Fibroblast of gingiva (primary cell): ENCODE measurements around the gene SNX20.

ENCODE experiments used
- DNase-seq: peaks from one replicate; pipeline ENCODE4 v3.0.0-alpha.2; 2011; ENCODE audit warnings: low read depth

Gene SNX20

GRCh38 chr16:50681021-50681885, at the start of gene SNX20:
Gene SNX20, minus strand, starts transcription at chr16:50681312. Its CDS starts 3,786 bp downstream, at chr16:50677526.
- no peak for DNase-seq

GRCh38 chr16:50724306-50724705, 43.2 kb upstream of the SNX20 start:
- no peak for DNase-seq

GRCh38 chr16:50722960-50723359, 41.8 kb upstream of the SNX20 start:
- no peak for DNase-seq

- no peak for DNase-seq
These were observed 41.3 kb upstream of the SNX20 start for GRCh38 chr16:50722405-50722737.

GRCh38 chr16:50721549-50722404, 40.7 kb upstream of the SNX20 start:
- no peak for DNase-seq

GRCh38 chr16:50719401-50720337, 38.6 kb upstream of the SNX20 start:
- DNase-seq: no peak

GRCh38 chr16:50718761-50719400, 37.8 kb upstream of the SNX20 start:
- DNase-seq: no peak

- no peak for DNase-seq
These were observed 37.1 kb upstream of the SNX20 start for GRCh38 chr16:50718061-50718760.

GRCh38 chr16:50717494-50717893, 36.4 kb upstream of the SNX20 start:
- DNase-seq: no peak

- DNase-seq: no peak
These were observed 36.0 kb upstream of the SNX20 start for GRCh38 chr16:50717091-50717490.

GRCh38 chr16:50712956-50713355, 31.8 kb upstream of the SNX20 start:
- no peak for DNase-seq

GRCh38 chr16:50712560-50712898, 31.4 kb upstream of the SNX20 start:
- DNase-seq: no peak

GRCh38 chr16:50711862-50712559, 30.9 kb upstream of the SNX20 start:
- peak; percentile 17 for DNase-seq

- no peak for DNase-seq
These were observed 29.9 kb upstream of the SNX20 start for GRCh38 chr16:50711040-50711439.

GRCh38 chr16:50709980-50710379, 28.9 kb upstream of the SNX20 start:
- no peak for DNase-seq

- no peak for DNase-seq
These were observed 28.1 kb upstream of the SNX20 start for GRCh38 chr16:50709061-50709684.

GRCh38 chr16:50708373-50709060, 27.4 kb upstream of the SNX20 start:
- DNase-seq: no peak

GRCh38 chr16:50706250-50706649, 25.1 kb upstream of the SNX20 start:
- DNase-seq: no peak

GRCh38 chr16:50705436-50706110, 24.5 kb upstream of the SNX20 start:
- no peak for DNase-seq
